NOMO-1 treated with DMSO at 0.1 percent for 48 hours (cell line): ENCODE results near the gene TWIST2.

ENCODE experiments used
- DNase-seq: peaks from one replicate; lab custom pipeline; 2025; ENCODE audit not compliant: unreplicated experiment; lab: John Stamatoyannopoulos, UW

The TWIST2 gene

GRCh38 chr2:238847841-238848690 is at the start of gene TWIST2:
TSS of gene TWIST2 (plus strand) at chr2:238848085. CDS start at chr2:238848216, 131 bp downstream.
- DNase-seq, result peak; percentile 94

DNA sequence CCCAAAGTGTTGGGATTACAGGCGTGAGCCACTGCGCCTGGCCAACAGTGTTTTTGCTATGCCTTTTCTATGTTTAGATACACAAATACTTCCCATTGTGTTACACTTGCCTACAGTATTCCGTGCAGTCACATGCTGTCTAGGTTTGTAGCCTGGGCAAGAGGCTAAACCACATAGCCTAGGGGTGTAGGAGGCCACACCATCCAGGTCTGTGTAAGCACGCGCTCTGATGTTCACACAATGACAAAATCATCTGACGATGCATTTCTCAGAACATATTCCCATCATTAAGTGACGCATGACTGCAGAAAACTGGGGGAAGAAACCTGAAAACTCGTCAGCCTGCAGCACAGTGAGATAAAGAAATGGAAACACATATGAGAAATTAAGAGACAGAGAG is 46.1 kb upstream of the TWIST2 start:
- DNase-seq, result no peak

- DNase-seq, result no peak
Observed at GRCh38 chr2:238802957-238803356, 44.9 kb upstream of the TWIST2 start.

GRCh38 chr2:238803996-238804870 is 43.7 kb upstream of the TWIST2 start:
- no peak for DNase-seq

DNA sequence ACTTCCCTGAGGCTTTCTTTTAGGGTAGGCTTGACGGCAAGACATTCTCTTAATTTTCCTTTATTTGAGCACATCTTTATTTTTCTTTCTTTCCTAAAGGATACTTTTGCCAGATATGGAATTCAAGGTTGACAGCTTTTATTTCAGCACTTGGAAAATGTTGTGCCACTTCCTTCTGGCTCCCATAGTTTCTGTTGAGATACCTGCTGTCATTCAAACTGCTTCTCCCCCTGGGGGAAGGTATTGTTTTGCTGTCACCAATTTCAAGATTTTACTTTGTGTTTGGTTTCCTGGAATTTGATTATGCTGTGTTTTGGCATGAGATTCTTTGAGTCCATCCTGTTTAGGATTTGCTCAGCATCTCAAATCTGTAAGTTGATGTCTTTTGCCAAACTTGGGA is 39.1 kb upstream of the TWIST2 start:
- DNase-seq, result no peak

DNA sequence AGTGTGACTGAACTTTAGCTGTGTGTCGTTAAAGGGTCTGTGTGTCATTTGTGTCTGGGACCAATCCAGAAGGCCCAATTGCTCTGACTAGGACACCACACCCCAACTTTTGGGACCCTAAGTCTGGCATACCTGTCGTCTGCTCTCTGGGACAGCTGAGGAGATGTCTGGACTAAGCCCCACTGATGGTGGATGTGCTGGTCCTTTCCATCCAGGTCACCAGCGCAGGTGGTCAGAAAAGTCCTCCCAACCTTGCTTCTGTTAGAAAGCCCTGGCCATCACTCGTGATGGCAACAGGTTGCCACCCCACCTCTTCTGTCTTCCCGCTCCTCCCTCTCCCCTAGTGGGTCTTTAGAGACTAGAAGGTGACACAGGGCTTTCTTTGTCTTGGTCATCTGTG is 37.6 kb upstream of the TWIST2 start:
- no peak for DNase-seq

DNA sequence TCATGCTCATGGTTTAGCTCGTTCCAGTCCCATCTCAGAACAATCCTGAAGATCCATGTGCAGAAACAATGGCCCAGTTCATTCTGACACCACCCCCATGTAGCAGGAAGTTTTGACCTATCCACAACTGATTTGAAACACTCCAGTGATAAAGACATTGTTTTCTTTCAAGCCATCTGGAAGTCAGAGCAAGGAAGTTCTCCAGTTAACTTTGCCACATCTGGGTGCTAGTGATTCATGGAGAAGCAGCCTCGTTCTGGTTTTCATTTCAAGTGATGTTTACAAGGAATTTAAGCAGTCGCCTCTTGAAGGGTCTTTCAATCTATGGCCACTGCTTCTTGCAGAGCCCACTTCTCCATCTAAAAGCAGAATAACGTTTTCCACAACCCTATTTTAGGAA is 36.6 kb upstream of the TWIST2 start:
- no peak for DNase-seq

- DNase-seq, result no peak
Observed at GRCh38 chr2:238811759-238812158, 36.1 kb upstream of the TWIST2 start.

DNA sequence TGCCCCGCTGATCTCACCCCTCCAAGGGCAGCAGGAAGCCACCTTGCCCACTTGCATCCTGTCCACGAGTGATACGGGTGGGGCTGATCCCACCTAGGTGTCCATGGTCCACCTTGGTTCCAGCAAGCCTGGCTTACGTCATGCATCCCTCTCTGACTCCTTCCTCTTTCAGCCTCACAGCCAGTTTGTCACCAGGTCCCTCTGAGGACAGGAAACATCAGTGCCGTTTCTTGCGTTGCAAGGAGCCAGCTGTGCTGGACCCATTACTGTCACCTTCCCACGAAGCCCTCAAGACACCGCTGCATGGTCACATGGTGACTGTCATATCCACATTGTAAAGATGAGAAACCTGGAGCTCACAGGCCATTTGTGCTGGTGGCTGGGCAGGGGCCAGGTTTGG is 34.8 kb upstream of the TWIST2 start:
- DNase-seq, result no peak

DNA sequence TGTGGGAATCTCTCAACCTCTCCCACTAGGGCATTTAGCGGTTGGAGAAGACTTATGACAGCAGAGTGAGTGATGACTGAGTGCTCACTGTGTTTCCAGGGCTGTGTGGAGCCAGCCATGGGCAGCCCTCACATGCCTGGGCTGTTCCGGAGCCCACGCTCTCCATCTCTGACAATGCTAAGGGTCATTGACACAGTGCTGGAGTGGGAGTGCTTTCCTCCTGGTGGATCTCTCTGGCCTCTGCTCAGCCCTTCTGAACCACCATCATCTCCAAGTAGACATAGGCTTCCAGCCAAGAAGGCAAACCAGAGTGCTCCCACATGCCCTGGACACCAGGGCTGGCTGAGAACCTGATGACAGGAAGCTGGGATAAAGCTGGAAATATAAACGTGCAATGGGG is 33.1 kb upstream of the TWIST2 start:
- no peak for DNase-seq

DNA sequence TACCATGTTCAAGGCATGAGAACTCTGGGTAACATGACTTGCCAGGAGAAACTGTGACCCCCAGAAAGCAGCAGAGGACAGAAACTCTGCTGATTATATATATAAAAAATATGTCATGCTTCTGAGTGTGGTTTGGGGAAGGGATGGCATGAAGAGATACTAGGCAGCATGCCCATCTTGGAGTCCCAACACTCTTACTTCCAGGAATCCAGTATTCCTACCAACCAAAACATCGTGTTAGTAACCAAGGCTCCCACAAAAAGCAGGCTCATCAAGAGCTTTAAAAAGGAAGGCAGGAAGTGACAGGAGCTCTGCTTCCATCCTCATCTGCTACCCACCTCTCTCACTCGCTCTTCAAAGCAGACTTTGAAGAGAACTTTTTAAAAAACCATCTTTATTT is 31.6 kb upstream of the TWIST2 start:
- DNase-seq, result no peak

- no peak for DNase-seq
Observed at GRCh38 chr2:238817382-238817781, 30.5 kb upstream of the TWIST2 start.

DNA sequence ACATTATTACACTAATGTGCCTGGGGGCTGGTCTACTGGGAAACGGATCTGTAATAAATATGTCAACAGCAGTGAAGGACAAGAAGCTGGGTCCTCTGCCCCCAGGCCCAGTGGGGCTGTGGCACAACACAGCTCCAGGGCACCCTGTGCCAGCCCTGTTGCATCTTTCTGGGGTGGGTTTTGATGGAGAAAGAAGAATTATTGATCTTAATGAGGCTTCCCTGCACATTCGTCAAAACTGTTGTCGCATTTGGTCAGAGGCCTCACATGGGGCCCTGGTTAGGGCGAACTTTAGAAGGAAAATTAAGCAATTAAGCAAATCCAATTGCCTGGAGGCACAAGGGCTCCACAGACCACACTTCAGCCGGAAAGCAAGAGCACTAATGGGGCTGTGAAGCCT is 30.0 kb upstream of the TWIST2 start:
- DNase-seq, result no peak

DNA sequence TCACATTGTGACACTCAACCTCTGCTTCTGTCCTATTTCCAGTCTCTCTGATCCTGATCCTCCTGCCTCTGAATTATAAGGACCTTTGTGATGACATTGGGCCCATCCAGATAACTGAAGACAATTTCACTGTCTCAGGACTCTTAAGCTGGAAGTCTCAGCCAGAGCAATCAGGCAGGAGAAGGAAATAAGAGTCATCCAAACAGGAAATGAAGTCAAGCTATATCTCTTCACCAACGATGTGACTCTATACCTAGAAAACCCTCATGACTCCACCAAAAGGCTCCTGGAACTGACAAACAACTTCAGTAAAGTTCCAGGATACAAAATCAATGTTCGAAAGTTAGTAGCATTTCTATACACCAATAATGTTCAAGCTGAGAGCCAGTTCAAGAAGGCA is 29.3 kb upstream of the TWIST2 start:
- no peak for DNase-seq

- no peak for DNase-seq
Observed at GRCh38 chr2:238820197-238820596, 27.7 kb upstream of the TWIST2 start.

- DNase-seq, result no peak
Observed at GRCh38 chr2:238820916-238821315, 27.0 kb upstream of the TWIST2 start.

DNA sequence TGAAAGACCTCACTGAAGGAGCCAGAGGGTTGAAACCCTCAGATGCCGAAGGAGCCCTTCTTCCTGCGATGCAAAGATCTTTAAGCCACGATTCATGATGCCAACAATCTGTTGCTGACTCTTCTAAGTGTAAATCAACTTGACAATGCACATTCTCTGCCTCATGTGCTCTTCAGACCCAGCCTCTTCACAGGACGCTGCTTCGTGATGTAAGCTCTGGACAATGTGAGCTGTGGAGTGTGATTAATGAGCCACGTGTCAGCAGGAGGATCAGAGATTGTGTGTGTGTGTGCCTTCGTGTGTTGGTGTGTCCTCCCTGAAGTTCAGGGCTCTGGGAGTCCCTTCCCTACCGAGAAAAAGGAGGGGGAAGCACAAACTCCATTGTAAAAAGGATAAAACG is 26.5 kb upstream of the TWIST2 start:
- DNase-seq, result no peak

DNA sequence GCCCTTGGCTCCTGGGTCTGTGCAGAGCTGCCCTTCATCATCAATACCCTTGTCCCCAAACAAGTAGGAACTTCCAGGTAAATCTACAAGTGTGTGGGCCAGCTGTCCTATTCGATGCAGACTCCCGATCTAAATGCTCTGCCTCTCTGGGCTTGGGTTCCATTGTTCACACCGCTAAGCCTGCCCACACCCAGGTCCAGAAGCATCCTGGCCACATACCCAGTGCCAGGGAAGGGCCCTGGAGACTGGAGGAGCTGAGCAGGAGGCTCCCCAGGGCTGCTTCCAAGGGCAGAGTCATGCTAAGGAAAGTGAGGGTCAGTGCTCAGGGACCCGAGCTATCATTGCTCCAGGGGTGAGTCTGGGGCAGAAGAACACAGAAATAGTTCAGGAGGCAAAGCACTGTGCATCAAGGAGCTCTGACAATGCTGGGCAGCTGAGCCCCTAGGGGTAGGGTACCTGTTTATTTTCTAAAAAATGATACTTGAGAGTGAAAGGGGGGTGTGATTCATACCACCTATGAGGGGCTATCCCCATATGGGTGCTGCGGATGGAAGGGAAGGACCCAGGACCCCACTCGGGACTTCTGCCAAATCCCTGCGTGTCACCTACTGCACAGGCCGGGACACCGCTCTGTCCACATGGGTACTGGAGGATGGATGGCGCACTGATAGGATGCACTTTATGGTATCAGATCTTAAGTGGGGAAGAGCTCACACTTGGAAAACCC is 25.8 kb upstream of the TWIST2 start:
- no peak for DNase-seq

DNA sequence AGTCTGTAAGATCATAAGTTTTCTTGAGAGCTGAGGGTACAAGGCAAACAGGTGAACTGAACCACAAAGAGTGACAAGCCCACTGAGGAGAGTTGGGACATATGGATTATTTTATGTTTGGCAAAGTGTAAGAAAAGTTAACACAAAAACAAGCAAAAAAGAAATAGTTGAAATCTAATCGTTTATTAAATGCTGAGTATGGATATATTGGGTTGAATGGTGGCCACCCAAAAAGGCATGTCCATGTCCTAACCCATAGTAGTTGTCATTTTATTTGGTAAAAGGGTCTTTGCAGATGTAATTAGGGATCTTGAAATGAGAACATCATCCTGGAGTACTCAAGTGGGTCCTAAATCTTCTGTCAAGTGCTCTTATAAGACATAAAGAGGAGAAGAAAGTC is 24.9 kb upstream of the TWIST2 start:
- DNase-seq, result no peak

DNA sequence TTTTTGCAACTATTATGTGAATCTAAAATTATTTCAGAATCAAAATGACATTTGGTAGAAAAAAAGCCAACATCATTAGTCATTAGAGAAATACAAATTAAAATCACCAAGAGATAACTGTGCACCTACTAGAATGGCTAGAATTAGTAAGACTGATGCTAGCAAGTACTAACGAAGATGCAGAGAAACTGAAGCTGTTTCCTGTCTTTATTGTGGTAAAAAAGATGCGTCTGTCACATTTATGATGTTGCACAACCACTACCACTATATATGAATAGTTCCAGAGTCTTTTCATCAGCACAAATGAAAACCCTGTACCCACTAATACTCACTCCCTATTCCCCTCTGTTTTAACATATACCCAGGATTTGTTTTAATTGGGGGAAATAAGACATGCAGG is 16.7 kb upstream of the TWIST2 start:
- DNase-seq, result no peak

- no peak for DNase-seq
Observed at GRCh38 chr2:238834982-238835381, 12.9 kb upstream of the TWIST2 start.
